HEK293 (cell line): ENCODE data around the gene TRPV5.

Source experiments
- CTCF ChIA-PET: fragments of 350-600 bp; formaldehyde crosslinking; extraction: SDS; loops from one replicate; lab custom pipeline; 2021; ENCODE audit warnings: antibody characterized with exemption; lab: Yijun Ruan, JAX
- POLR2A ChIA-PET: fragments of 300-600 bp; formaldehyde crosslinking; extraction: SDS; loops from one replicate; lab custom pipeline; 2020; ENCODE audit warnings: antibody characterized with exemption, inconsistent platforms; lab: Yijun Ruan, JAX
- H3K27ac ChIP-seq: fragments of 200-500 bp; sonication (Bioruptor generic); 2 replicates; pipeline ENCODE4 v1.5.1; 2014; ENCODE audit warnings: low read depth, low read length, control low read depth, inconsistent platforms; ENCODE audit errors: extremely low read depth
- H3K36me3 ChIP-seq, 2 experiments: fragments of 200-500 bp in 1 of 2; sonication (Bioruptor generic) in 1 of 2; 1 replicate in 1 of 2; 2 replicates in 1 of 2; pipeline ENCODE4 v1.5.1; 2014 to 2017; ENCODE audit warnings: inconsistent platforms in 2 of 2, low read length in 2 of 2; ENCODE audit not compliant: control insufficient read depth in 2 of 2, insufficient read depth in 1 of 2
- H3K4me1 ChIP-seq: fragments of 200-500 bp; sonication (Bioruptor generic); 2 replicates; pipeline ENCODE4 v1.5.1; 2014; ENCODE audit warnings: mild to moderate bottlenecking, low read length, inconsistent platforms; ENCODE audit not compliant: control insufficient read depth, insufficient read depth
- H3K4me3 ChIP-seq: 2 replicates; pipeline ENCODE4 v1.5.1; 2011; ENCODE audit warnings: low read depth, mild to moderate bottlenecking, control low read depth, low read length, moderate library complexity
- H3K9me3 ChIP-seq: fragments of 200-500 bp; sonication (Bioruptor generic); 2 replicates; pipeline ENCODE4 v1.5.1; 2014; ENCODE audit warnings: low read depth, low read length, inconsistent platforms; ENCODE audit not compliant: control insufficient read depth, insufficient read depth
- BCL11A ChIP-seq: fragments of 450-650 bp; formaldehyde crosslinking; IDR thresholded peaks from 2 replicates; pipeline ENCODE4 v1.5.1; 2016; ENCODE audit warnings: low read depth, missing biosample characterization, missing genetic modification characterization
- CTCF ChIP-seq: fragments of 450-650 bp; formaldehyde crosslinking; IDR thresholded peaks from 2 replicates; pipeline ENCODE4 v1.5.1; 2016; ENCODE audit warnings: missing biosample characterization, missing genetic modification characterization
- IKZF3 ChIP-seq: fragments of 450-650 bp; IDR thresholded peaks from 2 replicates; pipeline ENCODE4 v1.5.0; 2018; ENCODE audit warnings: missing biosample characterization, mild to moderate bottlenecking, missing genetic modification characterization, moderate library complexity
- KLF9 ChIP-seq: fragments of 450-650 bp; formaldehyde crosslinking; IDR thresholded peaks from 2 replicates; pipeline ENCODE4 v1.5.1; 2016; ENCODE audit warnings: missing biosample characterization, missing genetic modification characterization, low read depth
- SP3 ChIP-seq: fragments of 450-650 bp; formaldehyde crosslinking; IDR thresholded peaks from 2 replicates; pipeline ENCODE4 v1.5.1; 2016; ENCODE audit warnings: missing biosample characterization, missing genetic modification characterization
- TCF7L2 ChIP-seq: IDR thresholded peaks from 2 replicates; pipeline ENCODE4 v1.6.1; 2011; ENCODE audit warnings: low read depth, mild to moderate bottlenecking, inconsistent platforms, low read length, moderate library complexity, borderline replicate concordance
- WT1 ChIP-seq: fragments of 450-650 bp; formaldehyde crosslinking; IDR thresholded peaks from 2 replicates; pipeline ENCODE4 v1.5.1; 2016; ENCODE audit warnings: missing biosample characterization, missing genetic modification characterization
- YY1 ChIP-seq: fragments of 450-650 bp; formaldehyde crosslinking; IDR thresholded peaks from 2 replicates; pipeline ENCODE4 v1.5.1; 2018; ENCODE audit warnings: missing biosample characterization, missing genetic modification characterization
- ZBTB1 ChIP-seq: fragments of 450-650 bp; formaldehyde crosslinking; IDR thresholded peaks from 2 replicates; pipeline ENCODE4 v1.5.1; 2016; ENCODE audit warnings: missing biosample characterization, missing genetic modification characterization
- ZBTB44 ChIP-seq: fragments of 450-650 bp; IDR thresholded peaks from 2 replicates; pipeline ENCODE4 v1.5.1; 2018; ENCODE audit warnings: missing biosample characterization, mild to moderate bottlenecking, missing genetic modification characterization
- ZBTB7A ChIP-seq: fragments of 450-650 bp; formaldehyde crosslinking; IDR thresholded peaks from 2 replicates; pipeline ENCODE4 v1.5.1; 2016; ENCODE audit warnings: low read depth, missing biosample characterization, missing genetic modification characterization
- ZIC2 ChIP-seq: fragments of 450-650 bp; formaldehyde crosslinking; IDR thresholded peaks from 2 replicates; pipeline ENCODE4 v1.5.1; 2016; ENCODE audit warnings: missing biosample characterization, missing genetic modification characterization
- ZNF146 ChIP-seq: fragments of 450-650 bp; formaldehyde crosslinking; IDR thresholded peaks from 2 replicates; pipeline ENCODE4 v1.5.1; 2016; ENCODE audit warnings: missing biosample characterization, missing genetic modification characterization
- ZNF19 ChIP-seq: fragments of 450-650 bp; formaldehyde crosslinking; IDR thresholded peaks from 2 replicates; pipeline ENCODE4; 2016; ENCODE audit warnings: missing biosample characterization, missing genetic modification characterization, low read depth
- ZNF239 ChIP-seq: fragments of 450-650 bp; formaldehyde crosslinking; IDR thresholded peaks from 2 replicates; pipeline ENCODE4 v1.5.1; 2016; ENCODE audit warnings: missing biosample characterization, missing genetic modification characterization
- ZNF830 ChIP-seq: fragments of 450-650 bp; IDR thresholded peaks from 2 replicates; pipeline ENCODE4 v1.5.0; 2018; ENCODE audit warnings: missing biosample characterization, missing genetic modification characterization, low read depth, mild to moderate bottlenecking, moderate library complexity
- TF ChIP-seq, protein P1 (sequence below): fragments of 450-650 bp; formaldehyde crosslinking; IDR thresholded peaks from 2 replicates; pipeline ENCODE4 v1.5.1; 2016; ENCODE audit warnings: missing biosample characterization, missing genetic modification characterization
- TF ChIP-seq, protein P2 (sequence below): fragments of 450-650 bp; formaldehyde crosslinking; IDR thresholded peaks from 2 replicates; pipeline ENCODE4 v1.5.1; 2017; ENCODE audit warnings: missing biosample characterization, mild to moderate bottlenecking, missing genetic modification characterization, moderate library complexity
- TF ChIP-seq, protein P3 (sequence below): fragments of 450-650 bp; formaldehyde crosslinking; IDR thresholded peaks from 2 replicates; pipeline ENCODE4; 2016; ENCODE audit warnings: missing biosample characterization, missing genetic modification characterization
- TF ChIP-seq, protein P4 (sequence below): fragments of 450-650 bp; formaldehyde crosslinking; IDR thresholded peaks from 2 replicates; pipeline ENCODE4 v1.5.0; 2017; ENCODE audit warnings: missing biosample characterization, missing genetic modification characterization, borderline replicate concordance

TRPV5 gene

GRCh38 chr7:142873281-142873784 is 60.2 kb downstream of the TRPV5 start:
- H3K4me3 ChIP-seq = no peak overlapping the region
- H3K27ac ChIP-seq = no peak overlapping the region
- no peaks in the 10 kb centered on the region for H3K9me3 ChIP-seq
- ChIA-PET CTCF (interaction anchor here (0.6 to 3.5 kb wide), 41 partner anchors 9 to 1564 kb away, joined by 3 to 61 read pairs (median 4); partner anchors contain the start of genes EPHB6 and TRPV5), POLR2A (interaction anchor here (1.6 kb wide), 1 partner anchor 415 kb away, joined by 3 read pairs; the partner anchor contains the start of gene CASP2)
- H3K4me1 ChIP-seq = no peaks in the 10 kb centered on the region
- TF ChIP-seq KLF9 (no peak), CTCF (peak; percentile 85)
- H3K36me3 ChIP-seq = peaks cover 0 to 17% of the 10 kb centered on the region in 2 experiments; a peak in 1 of 3 replicates

- no peaks in the 10 kb centered on the region for H3K4me1 ChIP-seq
- TF ChIP-seq, protein P1, sequence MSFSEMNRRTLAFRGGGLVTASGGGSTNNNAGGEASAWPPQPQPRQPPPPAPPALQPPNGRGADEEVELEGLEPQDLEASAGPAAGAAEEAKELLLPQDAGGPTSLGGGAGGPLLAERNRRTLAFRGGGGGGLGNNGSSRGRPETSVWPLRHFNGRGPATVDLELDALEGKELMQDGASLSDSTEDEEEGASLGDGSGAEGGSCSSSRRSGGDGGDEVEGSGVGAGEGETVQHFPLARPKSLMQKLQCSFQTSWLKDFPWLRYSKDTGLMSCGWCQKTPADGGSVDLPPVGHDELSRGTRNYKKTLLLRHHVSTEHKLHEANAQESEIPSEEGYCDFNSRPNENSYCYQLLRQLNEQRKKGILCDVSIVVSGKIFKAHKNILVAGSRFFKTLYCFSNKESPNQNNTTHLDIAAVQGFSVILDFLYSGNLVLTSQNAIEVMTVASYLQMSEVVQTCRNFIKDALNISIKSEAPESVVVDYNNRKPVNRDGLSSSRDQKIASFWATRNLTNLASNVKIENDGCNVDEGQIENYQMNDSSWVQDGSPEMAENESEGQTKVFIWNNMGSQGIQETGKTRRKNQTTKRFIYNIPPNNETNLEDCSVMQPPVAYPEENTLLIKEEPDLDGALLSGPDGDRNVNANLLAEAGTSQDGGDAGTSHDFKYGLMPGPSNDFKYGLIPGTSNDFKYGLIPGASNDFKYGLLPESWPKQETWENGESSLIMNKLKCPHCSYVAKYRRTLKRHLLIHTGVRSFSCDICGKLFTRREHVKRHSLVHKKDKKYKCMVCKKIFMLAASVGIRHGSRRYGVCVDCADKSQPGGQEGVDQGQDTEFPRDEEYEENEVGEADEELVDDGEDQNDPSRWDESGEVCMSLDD = no peak
- TF ChIP-seq ZNF146 (tag by site-specific recombination) (no peak), WT1 (tag by site-specific recombination) (no peak), ZNF19 (tag by site-specific recombination) (no peak), TCF7L2 (no peak), YY1 (no peak), IKZF3 (no peak), SP3 (tag by site-specific recombination) (no peak), ZNF239 (no peak), ZBTB1 (tag by site-specific recombination) (no peak), ZBTB44 (tag by site-specific recombination) (no peak), ZIC2 (no peak), ZNF830 (no peak), ZBTB7A (tag by site-specific recombination) (no peak), BCL11A (tag by site-specific recombination) (no peak)
- TF ChIP-seq, protein P2, sequence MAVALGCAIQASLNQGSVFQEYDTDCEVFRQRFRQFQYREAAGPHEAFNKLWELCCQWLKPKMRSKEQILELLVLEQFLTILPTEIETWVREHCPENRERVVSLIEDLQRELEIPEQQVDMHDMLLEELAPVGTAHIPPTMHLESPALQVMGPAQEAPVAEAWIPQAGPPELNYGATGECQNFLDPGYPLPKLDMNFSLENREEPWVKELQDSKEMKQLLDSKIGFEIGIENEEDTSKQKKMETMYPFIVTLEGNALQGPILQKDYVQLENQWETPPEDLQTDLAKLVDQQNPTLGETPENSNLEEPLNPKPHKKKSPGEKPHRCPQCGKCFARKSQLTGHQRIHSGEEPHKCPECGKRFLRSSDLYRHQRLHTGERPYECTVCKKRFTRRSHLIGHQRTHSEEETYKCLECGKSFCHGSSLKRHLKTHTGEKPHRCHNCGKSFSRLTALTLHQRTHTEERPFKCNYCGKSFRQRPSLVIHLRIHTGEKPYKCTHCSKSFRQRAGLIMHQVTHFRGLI (tag by site-specific recombination) = no peak
- TF ChIP-seq, protein P3, sequence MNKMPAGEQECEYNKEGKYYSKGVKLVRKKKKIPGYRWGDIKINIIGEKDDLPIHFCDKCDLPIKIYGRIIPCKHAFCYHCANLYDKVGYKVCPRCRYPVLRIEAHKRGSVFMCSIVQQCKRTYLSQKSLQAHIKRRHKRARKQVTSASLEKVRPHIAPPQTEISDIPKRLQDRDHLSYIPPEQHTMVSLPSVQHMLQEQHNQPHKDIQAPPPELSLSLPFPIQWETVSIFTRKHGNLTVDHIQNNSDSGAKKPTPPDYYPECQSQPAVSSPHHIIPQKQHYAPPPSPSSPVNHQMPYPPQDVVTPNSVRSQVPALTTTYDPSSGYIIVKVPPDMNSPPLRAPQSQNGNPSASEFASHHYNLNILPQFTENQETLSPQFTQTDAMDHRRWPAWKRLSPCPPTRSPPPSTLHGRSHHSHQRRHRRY (tag by site-specific recombination) = no peak
- TF ChIP-seq, protein P4, sequence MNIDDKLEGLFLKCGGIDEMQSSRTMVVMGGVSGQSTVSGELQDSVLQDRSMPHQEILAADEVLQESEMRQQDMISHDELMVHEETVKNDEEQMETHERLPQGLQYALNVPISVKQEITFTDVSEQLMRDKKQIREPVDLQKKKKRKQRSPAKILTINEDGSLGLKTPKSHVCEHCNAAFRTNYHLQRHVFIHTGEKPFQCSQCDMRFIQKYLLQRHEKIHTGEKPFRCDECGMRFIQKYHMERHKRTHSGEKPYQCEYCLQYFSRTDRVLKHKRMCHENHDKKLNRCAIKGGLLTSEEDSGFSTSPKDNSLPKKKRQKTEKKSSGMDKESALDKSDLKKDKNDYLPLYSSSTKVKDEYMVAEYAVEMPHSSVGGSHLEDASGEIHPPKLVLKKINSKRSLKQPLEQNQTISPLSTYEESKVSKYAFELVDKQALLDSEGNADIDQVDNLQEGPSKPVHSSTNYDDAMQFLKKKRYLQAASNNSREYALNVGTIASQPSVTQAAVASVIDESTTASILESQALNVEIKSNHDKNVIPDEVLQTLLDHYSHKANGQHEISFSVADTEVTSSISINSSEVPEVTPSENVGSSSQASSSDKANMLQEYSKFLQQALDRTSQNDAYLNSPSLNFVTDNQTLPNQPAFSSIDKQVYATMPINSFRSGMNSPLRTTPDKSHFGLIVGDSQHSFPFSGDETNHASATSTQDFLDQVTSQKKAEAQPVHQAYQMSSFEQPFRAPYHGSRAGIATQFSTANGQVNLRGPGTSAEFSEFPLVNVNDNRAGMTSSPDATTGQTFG (tag by site-specific recombination) = no peak
- no peak overlapping the region for H3K4me3 ChIP-seq
- no peak overlapping the region for H3K27ac ChIP-seq
- peaks cover 0 to 17% of the 10 kb centered on the region in 2 experiments; a peak in 1 of 3 replicates for H3K36me3 ChIP-seq
- no peaks in the 10 kb centered on the region for H3K9me3 ChIP-seq
- ChIA-PET POLR2A (no interaction called here), CTCF (interaction anchor here (0.9 to 3.5 kb wide), 25 partner anchors 10 to 347 kb away, joined by 3 to 61 read pairs (median 4); partner anchors contain the start of genes EPHB6 and TRPV5)
Measured at GRCh38 chr7:142872106-142872675, 61.4 kb downstream of the TRPV5 start.
